HG03342 (cell line): Measurements from ENCODE around the gene NADK.

Experiments
- ATAC-seq: cut with Tn5 transposase; IDR thresholded peaks from one replicate; pipeline ENCODE4 v1.9.1; 2021; ENCODE audit warnings: mild to moderate bottlenecking, moderate library complexity; ENCODE audit not compliant: unreplicated experiment

NADK gene, protein sequence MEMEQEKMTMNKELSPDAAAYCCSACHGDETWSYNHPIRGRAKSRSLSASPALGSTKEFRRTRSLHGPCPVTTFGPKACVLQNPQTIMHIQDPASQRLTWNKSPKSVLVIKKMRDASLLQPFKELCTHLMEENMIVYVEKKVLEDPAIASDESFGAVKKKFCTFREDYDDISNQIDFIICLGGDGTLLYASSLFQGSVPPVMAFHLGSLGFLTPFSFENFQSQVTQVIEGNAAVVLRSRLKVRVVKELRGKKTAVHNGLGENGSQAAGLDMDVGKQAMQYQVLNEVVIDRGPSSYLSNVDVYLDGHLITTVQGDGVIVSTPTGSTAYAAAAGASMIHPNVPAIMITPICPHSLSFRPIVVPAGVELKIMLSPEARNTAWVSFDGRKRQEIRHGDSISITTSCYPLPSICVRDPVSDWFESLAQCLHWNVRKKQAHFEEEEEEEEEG

DNA sequence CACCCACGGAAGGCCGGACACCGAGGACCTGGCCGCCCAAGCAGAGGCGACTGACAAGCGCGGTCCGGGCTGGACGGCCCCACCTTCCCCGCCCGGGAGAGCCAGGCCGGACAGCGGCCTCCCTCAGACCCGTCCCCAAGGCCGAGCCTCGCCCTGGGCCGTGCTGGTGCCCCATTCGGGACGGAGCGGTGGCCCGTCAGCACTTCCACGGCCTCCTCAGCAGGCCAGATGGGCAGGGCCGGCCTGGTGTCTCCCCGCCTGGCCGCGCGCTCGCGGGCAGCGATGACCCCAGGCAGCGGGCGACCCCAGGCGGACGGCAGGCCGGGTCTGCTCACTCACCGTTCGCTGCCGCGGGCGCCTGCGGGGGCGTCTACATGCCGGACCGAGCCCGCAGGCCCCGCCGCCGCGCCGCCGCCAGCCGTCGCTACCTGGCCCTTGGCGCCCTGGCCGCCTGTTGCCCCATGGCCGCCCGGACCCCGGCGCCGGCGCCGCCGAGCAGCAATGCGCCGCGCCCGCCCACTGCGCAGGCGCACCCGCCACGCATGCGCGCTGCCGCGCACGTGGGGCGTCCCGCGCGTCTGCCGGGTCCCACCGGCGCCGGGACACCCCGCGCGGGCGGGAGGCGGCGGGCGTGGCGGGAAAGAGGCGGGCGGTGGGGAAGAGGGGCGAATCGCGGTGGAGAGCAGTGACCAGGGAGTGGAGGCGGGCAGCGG, at the start of gene NADK:
Gene NADK, minus strand, starts transcription at position 521 of the 713 bp plus-strand sequence. CDS start 13,064 bp downstream, outside the sequence.
- ATAC-seq: peak; percentile 29

DNA sequence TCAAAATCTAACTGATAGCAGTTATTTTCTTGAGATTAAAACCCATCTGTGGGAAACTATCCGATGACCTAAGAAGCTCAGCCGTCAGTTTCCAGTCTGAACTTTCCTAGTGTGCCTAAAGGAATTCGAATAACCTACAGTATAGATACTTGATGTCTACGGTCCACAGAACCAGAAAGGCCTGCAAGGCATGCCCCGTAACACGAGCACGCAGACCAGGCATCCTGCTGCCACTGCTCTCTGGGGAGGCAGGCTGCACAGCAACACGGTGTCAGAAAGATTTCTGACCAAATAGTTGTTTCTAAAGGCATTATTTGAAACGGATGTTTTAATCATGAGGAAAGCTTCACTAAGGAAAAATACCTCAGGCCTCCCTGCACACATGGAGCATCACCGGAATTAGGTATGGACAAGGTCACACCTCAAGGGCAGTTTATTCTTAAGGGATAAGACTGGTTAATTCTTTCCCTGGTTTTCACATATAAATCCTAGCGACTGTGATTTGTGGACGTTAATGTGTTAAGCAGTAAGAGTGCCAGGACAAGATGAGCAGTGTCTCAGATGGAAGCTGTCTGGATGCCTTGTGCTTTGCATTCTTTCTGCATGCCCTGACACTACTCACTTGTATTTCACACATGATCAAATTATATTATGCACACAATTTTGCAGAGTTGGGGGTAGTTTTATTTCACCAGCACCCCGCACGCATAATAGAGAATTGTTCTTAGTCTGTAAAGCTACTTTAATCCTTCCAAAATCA, 49.0 kb upstream of the NADK start:
- ATAC-seq: no peak

- ATAC-seq: no peak
These were observed 48.3 kb upstream of the NADK start for GRCh38 chr1:1826356-1827088.

DNA sequence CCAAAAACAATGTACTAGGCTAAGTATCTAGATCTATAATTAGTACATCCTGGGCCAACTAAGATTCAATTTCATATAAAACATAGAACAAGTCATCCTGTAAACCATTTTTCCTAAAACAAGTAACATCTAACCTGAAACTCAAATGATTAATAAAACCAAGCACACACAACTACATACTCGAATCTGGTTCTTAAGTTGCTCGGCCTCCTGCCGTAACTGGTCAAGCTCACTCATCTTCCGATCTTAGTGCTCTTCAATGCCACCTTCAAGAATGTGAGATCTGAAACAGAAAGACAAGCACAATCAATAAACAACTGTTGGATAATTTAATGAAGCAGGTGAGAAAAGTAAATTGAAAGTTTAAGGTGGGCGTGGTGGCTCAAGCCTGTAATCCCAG, 46.9 kb upstream of the NADK start:
- ATAC-seq: no peak

DNA sequence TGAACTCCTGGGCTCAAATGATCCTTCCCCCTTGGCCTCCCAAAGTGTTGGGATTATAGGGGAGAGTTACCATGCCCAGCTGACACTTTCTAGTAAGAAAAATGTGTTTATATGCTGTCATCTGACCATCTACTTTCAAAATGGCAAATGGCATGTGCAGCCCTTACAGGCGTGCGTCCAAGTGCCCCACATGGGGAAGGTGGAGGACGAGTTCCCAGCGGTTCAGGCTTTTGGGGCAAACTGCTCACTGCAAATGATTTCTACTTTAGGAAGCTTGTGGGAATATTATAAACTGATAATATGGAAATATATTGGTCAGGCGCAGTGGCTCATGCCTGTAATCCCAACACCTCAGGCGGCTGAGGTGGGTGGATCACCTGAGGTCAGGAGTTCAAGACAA, 41.5 kb upstream of the NADK start:
- no peak for ATAC-seq

DNA sequence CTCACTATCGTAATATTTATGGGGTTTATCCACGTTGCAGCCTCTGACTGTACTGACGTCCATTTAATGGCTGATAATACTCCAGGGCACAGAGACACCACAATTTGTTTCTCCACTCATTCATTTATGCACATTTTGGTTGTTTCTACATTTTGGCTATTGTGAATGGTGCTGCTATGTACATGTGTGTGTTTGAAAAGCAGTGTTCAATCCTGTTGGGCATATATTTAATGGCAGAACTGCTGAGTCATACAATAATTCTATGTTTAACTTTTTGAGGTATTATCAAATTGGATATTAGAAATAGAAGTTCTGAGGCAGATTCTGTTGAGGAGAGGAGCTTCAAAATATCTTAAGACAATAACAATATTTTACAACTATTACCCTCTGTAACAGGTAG, 39.0 kb upstream of the NADK start:
- no peak for ATAC-seq

GRCh38 chr1:1815606-1816281, 37.5 kb upstream of the NADK start:
- ATAC-seq: no peak

- no peak for ATAC-seq
These were observed 31.2 kb upstream of the NADK start for GRCh38 chr1:1809489-1809888.

DNA sequence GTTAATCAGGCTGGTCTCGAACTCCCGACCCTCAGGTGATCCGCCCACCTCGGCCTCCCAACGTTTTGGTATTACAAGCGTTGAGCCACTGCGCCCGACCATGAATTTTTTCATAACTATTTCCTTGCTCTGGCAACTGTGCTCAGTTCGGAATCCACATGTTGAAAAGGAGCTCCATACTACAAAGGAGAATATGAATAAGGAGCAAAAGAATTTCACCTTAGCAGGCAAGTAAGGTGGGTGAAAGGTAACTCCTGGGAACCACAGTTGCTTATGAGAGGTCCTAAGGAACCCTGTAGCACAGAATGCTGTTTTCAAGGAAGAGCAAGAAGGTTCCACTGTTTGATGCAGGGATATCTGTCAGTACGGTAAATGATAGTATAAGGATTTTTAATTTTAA, 29.9 kb upstream of the NADK start:
- ATAC-seq: no peak

GRCh38 chr1:1806890-1807289, 28.6 kb upstream of the NADK start:
- ATAC-seq: no peak

DNA sequence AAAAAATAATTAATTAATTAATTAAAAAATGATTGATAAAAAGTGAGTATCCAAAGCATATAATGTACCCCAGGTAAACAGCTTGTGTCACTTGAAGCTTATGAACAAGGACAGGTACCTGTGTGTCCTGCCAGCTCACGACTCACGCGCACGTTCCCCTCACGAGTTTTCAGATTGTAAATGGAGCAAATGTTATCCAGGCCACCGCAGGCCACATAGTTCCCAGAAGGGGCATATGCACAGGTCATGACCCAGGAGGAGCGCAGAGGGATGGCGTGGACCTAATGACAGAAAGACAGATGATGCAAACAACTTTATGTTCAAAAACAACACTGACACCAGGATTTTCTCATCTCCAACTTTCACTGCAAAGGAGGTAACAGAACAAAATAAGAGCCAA, 26.0 kb upstream of the NADK start:
- ATAC-seq: no peak

- no peak for ATAC-seq
These were observed 24.6 kb upstream of the NADK start for GRCh38 chr1:1802871-1803270.

DNA sequence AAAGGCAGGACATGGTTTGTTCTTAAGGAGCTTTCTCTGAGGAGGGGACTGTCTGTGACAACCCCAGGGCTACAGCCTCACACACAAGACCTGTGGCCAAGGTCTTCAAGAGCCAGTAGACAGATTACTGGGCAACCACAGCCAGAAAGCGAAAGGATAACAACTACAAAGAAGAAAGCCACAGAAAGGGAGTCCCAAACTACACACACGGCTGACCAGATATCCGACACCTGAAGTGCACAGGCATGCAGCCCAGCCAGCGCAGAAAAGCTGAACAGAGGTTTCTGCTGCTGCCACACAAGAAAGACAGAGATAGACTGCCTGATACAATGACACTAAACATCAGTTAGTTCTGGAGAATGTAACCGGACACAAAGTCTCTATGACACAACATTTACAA, 21.4 kb upstream of the NADK start:
- ATAC-seq: peak; percentile 74

GRCh38 chr1:1797731-1798341, 19.6 kb upstream of the NADK start:
- ATAC-seq: no peak

DNA sequence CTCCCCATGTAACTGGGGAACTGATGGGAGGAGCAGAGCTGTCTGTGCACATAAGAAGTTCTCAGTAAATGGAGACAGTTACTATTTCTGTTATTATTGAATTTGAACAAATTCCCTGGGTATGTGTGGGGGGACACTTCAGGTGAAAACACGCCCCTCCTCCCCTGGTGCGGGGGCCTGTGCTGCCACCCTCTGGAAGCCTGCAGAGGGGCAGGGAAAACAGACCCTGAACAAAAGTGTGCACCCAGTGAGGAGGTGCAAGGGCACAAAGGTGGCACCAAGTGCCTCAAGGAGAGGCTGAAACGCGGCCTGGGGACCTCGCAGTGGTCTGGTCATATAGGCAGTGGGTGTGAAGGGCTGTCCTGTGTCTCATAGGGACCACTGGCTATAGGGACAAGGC, 18.2 kb upstream of the NADK start:
- no peak for ATAC-seq

DNA sequence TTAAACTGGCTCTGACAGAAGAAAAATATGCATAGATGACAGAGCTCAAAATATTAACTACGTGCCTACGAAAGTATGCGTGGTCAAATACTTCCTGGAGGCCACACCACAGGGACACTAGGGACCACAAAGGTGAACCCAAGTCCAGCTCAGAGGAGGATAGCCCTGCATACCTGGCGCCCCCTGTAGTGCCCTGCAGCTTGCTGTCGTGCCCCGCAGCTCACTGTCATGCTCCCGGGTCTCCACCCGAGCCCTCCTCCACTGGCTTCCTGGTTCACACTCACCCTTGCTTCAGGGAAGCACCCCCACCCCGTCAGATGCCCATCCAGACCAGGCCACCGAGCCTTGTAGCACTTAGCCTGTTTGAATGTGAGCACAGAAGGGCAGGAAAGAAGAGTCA, 16.7 kb upstream of the NADK start:
- ATAC-seq: no peak

GRCh38 chr1:1793481-1794244, 15.4 kb upstream of the NADK start:
- ATAC-seq: no peak

DNA sequence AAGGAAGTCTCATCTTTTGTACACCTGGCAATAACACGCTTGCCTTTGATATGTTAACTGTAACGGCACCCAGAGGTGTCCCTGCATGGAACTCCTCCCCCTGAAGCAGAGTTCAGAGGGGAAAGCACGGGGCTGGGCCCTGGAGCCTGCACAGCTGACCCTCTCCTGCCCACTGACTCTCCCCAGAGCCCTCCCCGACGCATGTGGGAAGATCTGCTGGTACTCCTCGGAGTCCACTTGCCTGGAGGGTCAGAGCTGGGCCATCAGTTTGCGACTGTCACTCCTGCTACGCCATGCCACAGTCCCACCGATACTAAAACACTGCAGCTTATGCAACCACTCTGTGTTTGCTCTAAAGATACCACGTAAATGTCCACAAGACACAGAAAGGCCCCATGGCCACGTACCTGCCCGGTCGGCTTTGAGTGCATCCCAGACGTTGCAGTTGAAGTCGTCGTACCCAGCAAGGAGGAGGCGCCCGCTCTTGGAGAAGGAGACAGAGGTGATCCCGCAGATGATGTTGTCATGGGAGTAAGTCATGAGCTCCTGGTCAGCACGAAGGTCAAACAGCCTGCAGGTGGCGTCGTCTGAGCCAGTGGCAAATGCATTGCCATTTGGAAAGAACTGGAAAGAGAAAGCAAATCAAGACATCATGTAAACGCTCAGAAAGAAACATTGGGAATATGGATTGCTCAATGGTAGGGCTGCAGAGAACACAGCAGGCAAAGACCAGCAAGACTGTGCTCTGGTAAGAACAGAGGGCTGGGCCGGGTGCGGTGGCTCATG, 10.6 kb upstream of the NADK start:
- no peak for ATAC-seq
